Neural cell (in vitro differentiated cells): ENCODE measurements around the gene SCGB3A1. TPM values are rescaled to one million over a fixed set of nuclear protein-coding genes. Genes with fewer than 3 reads are reported as not detected.

Experiments
- H2AFZ ChIP-seq: fragments of 200-600, 300-800 bp; sonication (generic), shearing (Covaris generic); 2 replicates; pipeline ENCODE4 v1.6.0; 2014; ENCODE audit warnings: low read depth, mild to moderate bottlenecking, antibody characterized with exemption, low read length, moderate library complexity
- H3F3A ChIP-seq: fragments of 200-600 bp; shearing (Covaris generic); 2 replicates; pipeline ENCODE4 v1.6.1; 2016; ENCODE audit warnings: mild to moderate bottlenecking, moderate library complexity, mixed read lengths, antibody characterized with exemption, low read length; ENCODE audit not compliant: insufficient read depth, poor library complexity, severe bottlenecking
- H3K27ac ChIP-seq: fragments of 200-600, 300-800 bp; sonication (generic), shearing (Covaris generic); 2 replicates; pipeline ENCODE4 v1.5.1; 2014; ENCODE audit warnings: mild to moderate bottlenecking, low read length, moderate library complexity
- H3K27me3 ChIP-seq: fragments of 300-800, 200-600 bp; sonication (generic), shearing (Covaris generic); 2 replicates; pipeline ENCODE4 v1.6.0; 2014; ENCODE audit warnings: mild to moderate bottlenecking, low read depth, low read length, moderate library complexity; ENCODE audit not compliant: insufficient read depth
- H3K36me3 ChIP-seq: fragments of 300-800, 200-600 bp; sonication (generic), shearing (Covaris generic); 2 replicates; pipeline ENCODE4 v1.5.1; 2014; ENCODE audit warnings: mild to moderate bottlenecking, antibody characterized with exemption, low read length, moderate library complexity; ENCODE audit not compliant: insufficient read depth
- H3K4me2 ChIP-seq: fragments of 300-800, 200-600 bp; sonication (generic), shearing (Covaris generic); 2 replicates; pipeline ENCODE4 v1.6.0; 2014; ENCODE audit warnings: mild to moderate bottlenecking, low read length
- H3K4me3 ChIP-seq: fragments of 300-800, 200-600 bp; sonication (generic), shearing (Covaris generic); 2 replicates; pipeline ENCODE4 v1.5.1; 2014; ENCODE audit warnings: mild to moderate bottlenecking, low read length, moderate library complexity
- H3K79me2 ChIP-seq: fragments of 200-600 bp; shearing (Covaris generic); replicated peaks from 2 replicates; pipeline ENCODE4 v1.6.0; 2014; ENCODE audit warnings: mild to moderate bottlenecking, low read length, moderate library complexity; ENCODE audit not compliant: insufficient read depth
- H3K9ac ChIP-seq: fragments of 300-800, 200-600 bp; sonication (generic), shearing (Covaris generic); 2 replicates; pipeline ENCODE4 v1.6.1; 2016; ENCODE audit warnings: mild to moderate bottlenecking, low read length, mixed read lengths
- H3K9me2 ChIP-seq: fragments of 200-600 bp; shearing (Covaris generic); 2 replicates; pipeline ENCODE4 v1.6.1; 2016; ENCODE audit warnings: mild to moderate bottlenecking, low read length, mixed read lengths; ENCODE audit not compliant: insufficient read depth
- H3K9me3 ChIP-seq: fragments of 200-600, 300-800 bp; sonication (generic), shearing (Covaris generic); 2 replicates; pipeline ENCODE4 v1.6.1; 2016; ENCODE audit warnings: mild to moderate bottlenecking, mixed run types, low read length, moderate library complexity, mixed read lengths
- H4K20me1 ChIP-seq: fragments of 200-600 bp; shearing (Covaris generic); 2 replicates; pipeline ENCODE4 v1.6.1; 2016; ENCODE audit warnings: mild to moderate bottlenecking, mixed run types; ENCODE audit not compliant: insufficient read depth
- EP300 ChIP-seq: fragments of 450-650 bp; conservative IDR thresholded peaks from 2 replicates; pipeline ENCODE4 v1.6.1; 2014; ENCODE audit warnings: antibody characterized with exemption, mild to moderate bottlenecking, moderate library complexity; ENCODE audit not compliant: poor library complexity, severe bottlenecking
- EZH2 ChIP-seq: fragments of 200-600, 300-800 bp; shearing (Covaris generic), sonication (generic); IDR thresholded peaks from 2 replicates; pipeline ENCODE4 v1.6.1; 2014; ENCODE audit warnings: antibody characterized with exemption, low read length, borderline replicate concordance, mild to moderate bottlenecking; ENCODE audit not compliant: insufficient read depth, poor library complexity, severe bottlenecking
- MXI1 ChIP-seq: fragments of 450-650 bp; conservative IDR thresholded peaks from 2 replicates; pipeline ENCODE4 v1.6.1; 2014; ENCODE audit warnings: antibody characterized with exemption, mild to moderate bottlenecking; ENCODE audit not compliant: poor library complexity, severe bottlenecking
- POLR2AphosphoS5 ChIP-seq: IDR thresholded peaks from 2 replicates; pipeline ENCODE4 v1.6.1; 2012
- RAD21 ChIP-seq: fragments of 450-650 bp; conservative IDR thresholded peaks from 2 replicates; pipeline ENCODE4 v1.6.1; 2014; ENCODE audit warnings: antibody characterized with exemption, mild to moderate bottlenecking, moderate library complexity
- REST ChIP-seq: IDR thresholded peaks from 2 replicates; pipeline ENCODE4 v1.6.1; 2012; ENCODE audit warnings: borderline replicate concordance
- SMC3 ChIP-seq: fragments of 450-650 bp; conservative IDR thresholded peaks from 2 replicates; pipeline ENCODE4 v1.6.1; 2014; ENCODE audit warnings: antibody characterized with exemption, mild to moderate bottlenecking, moderate library complexity; ENCODE audit not compliant: poor library complexity
- TAF1 ChIP-seq: IDR thresholded peaks from 2 replicates; pipeline ENCODE4 v1.6.1; 2012; ENCODE audit warnings: low read depth
- polyA plus RNA-seq: library from polyadenylated mRNA; depleted of rRNA; stranded (reverse); fragments of >200 nt; gene quantifications from 2 replicates; pipeline ENCODE4 v1.2.3, GENCODE V29; 2014
- TF ChIP-seq, protein P1 (sequence below): fragments of 450-650 bp; IDR thresholded peaks from 2 replicates; pipeline ENCODE4 v1.5.1; 2014; ENCODE audit warnings: antibody characterized with exemption, mild to moderate bottlenecking, moderate library complexity; ENCODE audit not compliant: poor library complexity, severe bottlenecking

The SCGB3A1 gene
- polyA plus RNA-seq, 1 donor from 2014 or later: not detected

DNA sequence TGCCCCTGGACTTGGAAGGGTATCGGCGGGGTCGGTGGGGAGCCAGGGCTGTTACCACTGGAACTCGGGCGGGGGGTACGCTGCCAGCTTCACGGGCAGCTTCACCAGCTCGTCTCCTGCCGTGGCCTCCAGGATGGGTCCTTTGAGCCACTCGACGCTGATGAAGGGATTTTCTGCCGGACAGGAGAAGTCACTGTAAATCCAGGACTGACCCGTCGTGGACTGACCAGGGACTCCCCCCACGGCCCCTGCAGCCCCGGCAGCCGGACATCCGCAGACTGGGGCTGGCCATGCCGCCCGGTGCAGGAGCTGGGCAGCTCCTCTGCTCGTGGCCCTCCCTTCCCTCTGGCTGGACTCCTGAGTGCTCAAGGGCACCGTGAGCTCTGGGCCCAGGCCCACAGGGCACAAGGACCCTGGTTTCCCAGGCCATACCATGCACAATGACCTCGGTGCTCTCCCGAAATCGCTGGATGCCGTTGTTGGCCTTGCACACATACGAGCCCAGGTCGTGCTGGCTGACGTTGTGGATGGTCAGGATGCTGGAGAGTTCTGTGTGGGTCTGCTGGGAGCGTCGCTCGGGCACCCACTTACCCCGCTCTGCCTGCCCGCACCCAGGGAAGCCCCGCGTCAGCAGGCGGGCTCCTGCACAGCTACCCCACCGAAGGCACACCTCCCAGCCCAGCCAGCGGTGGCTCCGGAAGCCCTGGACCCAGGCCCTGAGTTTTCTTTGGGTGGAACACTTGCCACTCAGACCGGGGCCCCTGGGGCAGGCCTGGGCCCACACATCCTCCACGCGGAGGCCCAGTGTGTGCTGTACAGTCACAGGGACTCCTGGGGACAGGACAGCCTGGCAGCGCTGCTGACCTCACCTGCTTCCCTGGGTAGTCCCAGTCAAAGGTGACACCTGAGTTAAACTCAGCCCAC lies 37.8 kb upstream of the SCGB3A1 start:
- H4K20me1 ChIP-seq: no peaks in the 10 kb centered on the region
- H3K27ac ChIP-seq: no peak overlapping the region
- no peaks in the 10 kb centered on the region for H3K9me3 ChIP-seq
- no peak overlapping the region for H3K9ac ChIP-seq
- no peaks in the 10 kb centered on the region for H3K36me3 ChIP-seq
- H2AFZ ChIP-seq: no peak overlapping the region
- no peaks in the 10 kb centered on the region for H3F3A ChIP-seq
- H3K4me3 ChIP-seq: no peak overlapping the region
- H3K9me2 ChIP-seq: no peaks in the 10 kb centered on the region
- TF ChIP-seq TAF1: no peak
- no peak for TF ChIP-seq EZH2
- TF ChIP-seq REST: no peak
- TF ChIP-seq MXI1: no peak
- TF ChIP-seq EP300: no peak
- TF ChIP-seq SMC3: no peak
- no peak for TF ChIP-seq POLR2AphosphoS5
- no peak for TF ChIP-seq RAD21
- TF ChIP-seq, protein P1, sequence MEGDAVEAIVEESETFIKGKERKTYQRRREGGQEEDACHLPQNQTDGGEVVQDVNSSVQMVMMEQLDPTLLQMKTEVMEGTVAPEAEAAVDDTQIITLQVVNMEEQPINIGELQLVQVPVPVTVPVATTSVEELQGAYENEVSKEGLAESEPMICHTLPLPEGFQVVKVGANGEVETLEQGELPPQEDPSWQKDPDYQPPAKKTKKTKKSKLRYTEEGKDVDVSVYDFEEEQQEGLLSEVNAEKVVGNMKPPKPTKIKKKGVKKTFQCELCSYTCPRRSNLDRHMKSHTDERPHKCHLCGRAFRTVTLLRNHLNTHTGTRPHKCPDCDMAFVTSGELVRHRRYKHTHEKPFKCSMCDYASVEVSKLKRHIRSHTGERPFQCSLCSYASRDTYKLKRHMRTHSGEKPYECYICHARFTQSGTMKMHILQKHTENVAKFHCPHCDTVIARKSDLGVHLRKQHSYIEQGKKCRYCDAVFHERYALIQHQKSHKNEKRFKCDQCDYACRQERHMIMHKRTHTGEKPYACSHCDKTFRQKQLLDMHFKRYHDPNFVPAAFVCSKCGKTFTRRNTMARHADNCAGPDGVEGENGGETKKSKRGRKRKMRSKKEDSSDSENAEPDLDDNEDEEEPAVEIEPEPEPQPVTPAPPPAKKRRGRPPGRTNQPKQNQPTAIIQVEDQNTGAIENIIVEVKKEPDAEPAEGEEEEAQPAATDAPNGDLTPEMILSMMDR: no peak
- H3K27me3 ChIP-seq: no peaks in the 10 kb centered on the region
- H3K4me2 ChIP-seq: no peak overlapping the region
- no peaks in the 10 kb centered on the region for H3K79me2 ChIP-seq

DNA sequence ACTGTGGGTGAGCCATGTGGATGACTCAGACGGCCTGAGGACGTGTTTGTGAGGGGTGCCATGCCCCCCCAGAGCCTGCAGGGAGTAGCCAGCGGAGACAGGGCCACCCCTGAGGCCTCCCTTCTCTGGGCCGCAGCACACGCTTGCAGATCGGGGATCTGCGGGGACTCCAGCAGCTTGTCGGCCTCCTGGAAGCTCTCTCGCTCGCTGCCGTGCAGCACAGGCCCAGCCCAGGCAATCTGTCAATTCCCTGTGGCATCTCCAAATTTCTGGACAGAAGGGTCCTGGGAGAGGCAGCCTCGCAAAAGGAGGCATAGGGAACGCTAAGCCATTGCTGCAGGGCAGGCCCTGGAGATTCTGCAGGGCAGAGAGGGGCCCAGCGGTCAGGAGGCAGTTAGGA lies 36.9 kb upstream of the SCGB3A1 start:
- H4K20me1 ChIP-seq: no peaks in the 10 kb centered on the region
- H3K27me3 ChIP-seq: no peaks in the 10 kb centered on the region
- no peak overlapping the region for H3K4me3 ChIP-seq
- no peaks in the 10 kb centered on the region for H3F3A ChIP-seq
- H3K4me2 ChIP-seq: no peak overlapping the region
- no peak overlapping the region for H2AFZ ChIP-seq
- no peak overlapping the region for H3K27ac ChIP-seq
- TF ChIP-seq POLR2AphosphoS5 (no peak), REST (no peak), TAF1 (no peak), MXI1 (no peak), EZH2 (no peak), EP300 (no peak), SMC3 (no peak), RAD21 (no peak)
- TF ChIP-seq, protein P1: no peak
- H3K9me3 ChIP-seq: no peaks in the 10 kb centered on the region
- no peak overlapping the region for H3K9ac ChIP-seq
- no peaks in the 10 kb centered on the region for H3K36me3 ChIP-seq
- no peaks in the 10 kb centered on the region for H3K9me2 ChIP-seq
- H3K79me2 ChIP-seq: no peaks in the 10 kb centered on the region
